Hepatocyte (in vitro differentiated cells): ENCODE results near the gene PIGL. TPM values are rescaled to one million over a fixed set of nuclear protein-coding genes. Genes with fewer than 3 reads are reported as not detected.
"Not testable (repeated sequence)": the region's sequence is repeated elsewhere in the genome, so short reads cannot be mapped to it uniquely, and the experiment has no call there.

ENCODE experiments used
- DNase-seq: peaks from one replicate; pipeline ENCODE4 v3.0.0-alpha.2; 2016; ENCODE audit warnings: low spot score
- H2AFZ ChIP-seq: fragments of 200-600 bp; sonication (generic); 2 replicates; pipeline ENCODE4 v1.6.0; 2016; ENCODE audit warnings: antibody characterized with exemption, mild to moderate bottlenecking
- H3K27ac ChIP-seq: fragments of 200-600 bp; sonication (generic); 2 replicates; pipeline ENCODE4 v1.5.1; 2016; ENCODE audit warnings: mild to moderate bottlenecking
- H3K27me3 ChIP-seq: fragments of 200-600 bp; sonication (generic); 2 replicates; pipeline ENCODE4 v1.6.1; 2016
- H3K36me3 ChIP-seq: fragments of 200-600 bp; sonication (generic); replicated peaks from 2 replicates; pipeline ENCODE4 v1.5.1; 2016; ENCODE audit warnings: low read depth; ENCODE audit not compliant: insufficient read depth
- H3K4me1 ChIP-seq: fragments of 200-600 bp; sonication (generic); 2 replicates; pipeline ENCODE4 v1.5.1; 2016; ENCODE audit warnings: mild to moderate bottlenecking, moderate library complexity; ENCODE audit not compliant: insufficient read depth
- H3K4me2 ChIP-seq: fragments of 200-600 bp; sonication (generic); 2 replicates; pipeline ENCODE4 v1.6.0; 2016
- H3K4me3 ChIP-seq: fragments of 200-600 bp; sonication (generic); 2 replicates; pipeline ENCODE4 v1.5.1; 2016; ENCODE audit warnings: mild to moderate bottlenecking
- H3K79me2 ChIP-seq: fragments of 200-600 bp; sonication (generic); 2 replicates; pipeline ENCODE4 v1.6.0; 2017; ENCODE audit warnings: mild to moderate bottlenecking
- H3K9me2 ChIP-seq: fragments of 200-600 bp; sonication (generic); replicated peaks from 2 replicates; pipeline ENCODE4 v1.6.0; 2017; ENCODE audit warnings: mild to moderate bottlenecking; ENCODE audit not compliant: insufficient read depth
- H3K9me3 ChIP-seq: fragments of 200-600 bp; sonication (generic); 2 replicates; pipeline ENCODE4 v1.5.1; 2016; ENCODE audit warnings: low read depth, mild to moderate bottlenecking
- H4K20me1 ChIP-seq: fragments of 200-600 bp; sonication (generic); 2 replicates; pipeline ENCODE4 v1.6.0; 2016; ENCODE audit warnings: mild to moderate bottlenecking; ENCODE audit not compliant: insufficient read depth, poor library complexity, severe bottlenecking
- EZH2 ChIP-seq: fragments of 200-600 bp; sonication (generic); IDR thresholded peaks from 2 replicates; pipeline ENCODE4 v1.6.1; 2016; ENCODE audit warnings: antibody characterized with exemption, mild to moderate bottlenecking, borderline replicate concordance
- EZH2phosphoT487 ChIP-seq: fragments of 200-600 bp; sonication (generic); IDR thresholded peaks from one replicate; pipeline ENCODE4 v1.6.1; 2018; ENCODE audit warnings: antibody characterized with exemption, mild to moderate bottlenecking, low read depth, moderate library complexity; ENCODE audit not compliant: unreplicated experiment, severe bottlenecking
- WGBS: methylation state at CpG from one replicate; pipeline ENCODE4 v1.1.6; 2016; ENCODE audit warnings: low lambda C conversion rate; ENCODE audit errors: missing lambda C conversion rate; 5-methylcytosine and 5-hydroxymethylcytosine counted together
- polyA plus RNA-seq: library from polyadenylated mRNA; unstranded; fragments of >200 nt; fragmentation: Nextera tagmentation; extraction: Ambion mirVana; gene quantifications from 2 replicates; pipeline ENCODE4 v1.2.1, GENCODE V29; 2016
- total RNA-seq: library from RNA; depleted of rRNA; stranded (reverse); fragments of >200 nt; gene quantifications from 2 replicates; pipeline ENCODE4 v1.2.3, GENCODE V29; 2014
- TF ChIP-seq, protein P1 (sequence below): fragments of 200-600 bp; sonication (generic); IDR thresholded peaks from 2 replicates; pipeline ENCODE4 v1.5.1; 2016; ENCODE audit warnings: antibody characterized with exemption, mild to moderate bottlenecking; ENCODE audit not compliant: poor library complexity

Gene PIGL
- total and polyA plus RNA-seq, 2 experiments from 2014 or later: 21.2 to 35.9 TPM

DNA sequence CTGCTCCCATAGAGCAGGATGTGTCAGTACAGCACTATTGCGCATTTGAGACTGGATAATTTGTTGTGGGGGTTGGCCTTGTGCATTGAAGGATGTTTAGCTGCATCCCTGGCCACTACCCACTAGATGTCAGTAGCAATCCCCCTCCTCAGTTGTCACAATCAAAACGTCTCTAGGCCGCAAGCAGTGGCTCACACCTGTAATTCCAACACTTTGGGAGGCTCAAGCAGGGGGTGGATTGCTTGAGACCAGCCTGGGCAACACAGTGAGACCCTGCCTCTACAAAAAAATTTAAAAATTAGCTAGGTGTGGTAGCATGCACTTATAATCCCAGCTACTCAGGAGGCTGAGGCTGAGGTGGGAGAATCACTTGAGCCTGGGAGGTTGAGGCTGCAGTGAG is 87.8 kb downstream of the PIGL start:
- Histone ChIP-seq H3K4me3 (no peak overlapping the region), H3K79me2 (no peaks in the 10 kb centered on the region)

DNA sequence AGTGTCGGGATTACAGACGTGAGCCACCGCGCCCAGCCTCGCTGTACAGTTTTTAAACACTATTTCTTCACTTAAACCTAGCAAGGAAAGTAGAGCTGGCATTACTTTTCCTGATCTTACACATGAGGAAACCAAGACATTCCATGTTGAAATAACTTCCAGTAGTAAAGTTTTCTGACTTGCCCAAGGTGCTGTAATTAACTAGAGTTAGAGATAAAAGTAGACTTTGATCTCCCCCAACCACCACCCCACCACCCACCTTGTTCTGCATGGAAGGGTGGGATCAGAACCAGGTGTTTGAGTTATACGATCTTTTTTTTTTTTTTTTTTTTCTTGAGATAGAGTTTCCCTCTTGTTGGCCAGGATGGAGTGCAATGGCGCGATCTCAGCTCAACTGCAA is 89.2 kb downstream of the PIGL start:
- Histone ChIP-seq H3K27me3 (no peaks in the 10 kb centered on the region), H3K27ac (no peak overlapping the region), H2AFZ (no peak overlapping the region), H4K20me1 (no peaks in the 10 kb centered on the region), H3K4me1 (peaks cover 6% of the 10 kb centered on the region), H3K79me2 (no peaks in the 10 kb centered on the region), H3K9me3 (no peaks in the 10 kb centered on the region), H3K36me3 (no peaks in the 10 kb centered on the region), H3K9me2 (no peaks in the 10 kb centered on the region), H3K4me3 (no peak overlapping the region), H3K4me2 (no peak overlapping the region)
- DNase-seq: no peak
- 92% methylated on average over 8 of the region's 8 CpGs for WGBS
- TF ChIP-seq EZH2 (no peak), EZH2phosphoT487 (no peak)
- TF ChIP-seq, protein P1, sequence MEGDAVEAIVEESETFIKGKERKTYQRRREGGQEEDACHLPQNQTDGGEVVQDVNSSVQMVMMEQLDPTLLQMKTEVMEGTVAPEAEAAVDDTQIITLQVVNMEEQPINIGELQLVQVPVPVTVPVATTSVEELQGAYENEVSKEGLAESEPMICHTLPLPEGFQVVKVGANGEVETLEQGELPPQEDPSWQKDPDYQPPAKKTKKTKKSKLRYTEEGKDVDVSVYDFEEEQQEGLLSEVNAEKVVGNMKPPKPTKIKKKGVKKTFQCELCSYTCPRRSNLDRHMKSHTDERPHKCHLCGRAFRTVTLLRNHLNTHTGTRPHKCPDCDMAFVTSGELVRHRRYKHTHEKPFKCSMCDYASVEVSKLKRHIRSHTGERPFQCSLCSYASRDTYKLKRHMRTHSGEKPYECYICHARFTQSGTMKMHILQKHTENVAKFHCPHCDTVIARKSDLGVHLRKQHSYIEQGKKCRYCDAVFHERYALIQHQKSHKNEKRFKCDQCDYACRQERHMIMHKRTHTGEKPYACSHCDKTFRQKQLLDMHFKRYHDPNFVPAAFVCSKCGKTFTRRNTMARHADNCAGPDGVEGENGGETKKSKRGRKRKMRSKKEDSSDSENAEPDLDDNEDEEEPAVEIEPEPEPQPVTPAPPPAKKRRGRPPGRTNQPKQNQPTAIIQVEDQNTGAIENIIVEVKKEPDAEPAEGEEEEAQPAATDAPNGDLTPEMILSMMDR: no peak

More for the DNA sequence above, 87.8 kb downstream of the PIGL start:
- Histone ChIP-seq H3K4me1 (peaks cover 11% of the 10 kb centered on the region), H4K20me1 (no peaks in the 10 kb centered on the region), H3K36me3 (no peaks in the 10 kb centered on the region), H3K4me2 (no peak overlapping the region), H3K27me3 (no peaks in the 10 kb centered on the region), H3K9me2 (no peaks in the 10 kb centered on the region), H3K9me3 (no peaks in the 10 kb centered on the region), H2AFZ (no peak overlapping the region), H3K27ac (no peak overlapping the region)
- TF ChIP-seq, protein P1: peak; percentile 51
- TF ChIP-seq EZH2phosphoT487: no peak
- peak; percentile 55 for DNase-seq
- WGBS: 48% methylated on average over 3 of the region's 3 CpGs

DNA sequence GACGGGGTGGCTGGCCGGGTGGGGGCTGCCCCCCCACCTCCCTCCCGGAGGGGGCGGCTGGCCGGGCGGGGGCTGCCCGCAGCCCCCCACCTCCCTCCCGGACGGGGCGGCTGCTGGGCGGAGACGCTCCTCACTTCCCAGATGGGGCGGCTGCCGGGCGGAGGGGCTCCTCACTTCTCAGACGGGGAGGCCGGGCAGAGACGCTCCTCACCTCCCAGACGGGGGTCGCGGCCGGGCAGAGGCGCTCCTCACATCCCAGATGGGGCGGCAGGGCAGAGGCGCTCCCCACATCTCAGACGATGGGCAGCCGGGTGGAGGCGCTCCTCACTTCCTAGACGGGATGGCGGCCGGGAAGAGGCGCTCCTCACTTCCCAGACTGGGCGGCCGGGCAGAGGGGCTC is 95.1 kb downstream of the PIGL start:
- not testable (repeated sequence) for H3K36me3 ChIP-seq, H3K4me1 ChIP-seq, H2AFZ ChIP-seq, H3K27me3 ChIP-seq, H3K27ac ChIP-seq, H3K4me2 ChIP-seq, H3K9me3 ChIP-seq, H4K20me1 ChIP-seq, H3K4me3 ChIP-seq, H3K9me2 ChIP-seq, DNase-seq, H3K79me2 ChIP-seq
- WGBS: 100% methylated on average over 4 of the region's 34 CpGs

DNA sequence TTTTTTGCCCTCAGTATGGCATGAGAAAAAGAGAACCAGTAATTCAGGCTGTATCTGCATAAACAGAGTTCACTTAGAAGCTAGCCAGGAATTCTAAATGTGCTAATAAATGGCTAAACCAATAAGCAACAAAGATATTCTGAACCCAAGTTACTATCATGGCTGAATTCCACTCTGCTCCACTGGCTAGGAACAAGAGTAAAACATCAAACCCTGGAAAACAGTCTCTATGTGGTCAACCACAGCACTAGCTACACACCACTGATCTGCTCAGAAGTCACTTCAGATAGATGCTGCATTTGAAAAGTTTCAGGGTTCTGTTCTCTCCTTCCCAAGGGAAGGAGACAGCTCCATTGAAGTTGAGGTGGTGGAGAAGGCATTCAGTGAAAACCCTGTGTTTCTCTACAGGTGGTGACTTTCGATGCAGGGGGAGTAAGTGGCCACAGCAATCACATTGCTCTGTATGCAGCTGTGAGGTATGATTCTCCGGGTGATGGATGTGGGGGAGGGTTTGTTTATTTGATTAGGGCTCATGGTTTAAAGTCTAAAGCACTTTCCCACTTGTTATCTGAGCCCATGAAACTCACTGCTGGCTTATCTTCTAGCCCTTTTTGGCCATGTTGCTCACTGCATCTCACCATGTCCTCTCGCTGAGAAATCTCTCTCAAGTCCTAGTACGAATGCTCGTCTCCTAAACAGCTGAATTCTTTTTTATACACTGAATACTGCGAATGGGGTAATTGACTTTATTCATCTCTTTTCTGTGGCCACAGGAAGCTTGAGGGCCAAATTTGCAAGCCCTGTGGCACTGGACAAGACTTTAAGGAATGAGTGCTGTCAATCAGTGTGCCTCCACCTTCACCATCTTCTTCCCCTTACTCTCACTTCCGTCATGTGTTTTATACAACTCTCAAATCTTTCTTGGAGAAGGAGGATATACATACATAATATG is 96.4 kb downstream of the PIGL start:
- WGBS: 66% methylated on average over 7 of the region's 7 CpGs
- DNase-seq: peak; percentile 68

More for the DNA sequence above, 96.4 kb downstream of the PIGL start:
- Histone ChIP-seq H3K27ac (peak overlapping the region; percentile 81), H4K20me1 (no peaks in the 10 kb centered on the region), H3K4me2 (peak overlapping the region; percentile 26), H3K4me3 (no peak overlapping the region), H3K9me3 (no peaks in the 10 kb centered on the region), H3K9me2 (no peaks in the 10 kb centered on the region), H3K79me2 (no peaks in the 10 kb centered on the region), H2AFZ (no peak overlapping the region), H3K27me3 (no peaks in the 10 kb centered on the region), H3K36me3 (no peaks in the 10 kb centered on the region), H3K4me1 (peaks cover 6% of the 10 kb centered on the region)
- TF ChIP-seq EZH2 (no peak), EZH2phosphoT487 (no peak)
- TF ChIP-seq, protein P1: no peak
